Fibroblast of lung (primary cell): Measurements from ENCODE around the gene TLX1. TPM values are rescaled to one million over a fixed set of nuclear protein-coding genes. Genes with fewer than 3 reads are reported as not detected.
A peak's percentile ranks its signal among the peaks of the same experiment; 100 is the strongest.

Source experiments
- DNase-seq, 2 donors: peaks; one replicate each; pipeline versions ENCODE4 v3.0.0 to v3.0.0-alpha.2; 2010; ENCODE audit warnings: low read depth in 2 of 2
- H2AFZ ChIP-seq: 2 replicates; pipeline ENCODE4 v1.5.1; 2012; ENCODE audit warnings: low read length, control low read depth, inconsistent platforms
- H3K27ac ChIP-seq: 2 replicates; pipeline ENCODE4 v1.5.1; 2011; ENCODE audit warnings: low read length, control low read depth; ENCODE audit not compliant: insufficient read depth
- H3K27me3 ChIP-seq: 2 replicates; pipeline ENCODE4 v1.5.1; 2011; ENCODE audit warnings: mild to moderate bottlenecking, low read length; ENCODE audit not compliant: control insufficient read depth, insufficient read depth
- H3K36me3 ChIP-seq: 2 replicates; pipeline ENCODE4 v1.5.1; 2011; ENCODE audit warnings: low read length; ENCODE audit not compliant: control insufficient read depth, insufficient read depth
- H3K4me1 ChIP-seq: 2 replicates; pipeline ENCODE4 v1.5.1; 2011; ENCODE audit warnings: low read length; ENCODE audit not compliant: control insufficient read depth, insufficient read depth; ENCODE audit errors: extremely low read depth
- H3K4me2 ChIP-seq: 2 replicates; pipeline ENCODE4 v1.5.1; 2011; ENCODE audit warnings: low read length, control low read depth; ENCODE audit not compliant: insufficient read depth; ENCODE audit errors: extremely low read depth
- H3K4me3 ChIP-seq, 4 experiments: fragments of 200-600 bp in 1 of 4; sonication (generic) in 1 of 4; replicated peaks in 1 of 4; 2 replicates each; pipeline ENCODE4 v1.5.1; 2011 to 2016; ENCODE audit warnings: low read length in 4 of 4, low read depth in 3 of 4, mild to moderate bottlenecking in 3 of 4, control low read depth in 2 of 4, inconsistent platforms in 1 of 4, mixed read lengths in 1 of 4; ENCODE audit not compliant: insufficient read depth in 1 of 4; ENCODE audit errors: control extremely low read depth in 1 of 4
- H3K79me2 ChIP-seq: 2 replicates; pipeline ENCODE4 v1.5.1; 2012; ENCODE audit warnings: mild to moderate bottlenecking, low read length, inconsistent platforms; ENCODE audit not compliant: control insufficient read depth, insufficient read depth
- H3K9ac ChIP-seq: 2 replicates; pipeline ENCODE4 v1.5.1; 2011; ENCODE audit warnings: mild to moderate bottlenecking, low read length, control low read depth; ENCODE audit not compliant: insufficient read depth
- H3K9me3 ChIP-seq: 2 replicates; pipeline ENCODE4 v1.5.1; 2012; ENCODE audit warnings: low read depth, low read length; ENCODE audit not compliant: control insufficient read depth, insufficient read depth
- H4K20me1 ChIP-seq: 2 replicates; pipeline ENCODE4 v1.5.1; 2011; ENCODE audit warnings: low read length; ENCODE audit not compliant: control insufficient read depth, insufficient read depth; ENCODE audit errors: extremely low read depth
- EZH2 ChIP-seq: IDR thresholded peaks from 2 replicates; pipeline ENCODE4 v1.5.1; 2012; ENCODE audit warnings: low read length, control low read depth, mild to moderate bottlenecking; ENCODE audit errors: missing control alignments
- polyA plus RNA-seq, 2 donors: library from polyadenylated mRNA; depleted of rRNA in 1 of 2; stranded (reverse) in 1 of 2; unstranded in 1 of 2; fragments of >200 nt; gene quantifications; 2 replicates each; pipeline ENCODE4 v1.2.1, GENCODE V29; 2011 to 2012; ENCODE audit warnings: missing spikeins in 1 of 2
- total RNA-seq: library from RNA; depleted of rRNA; stranded (reverse); fragments of >200 nt; gene quantifications from 2 replicates; pipeline ENCODE4 v1.2.1, GENCODE V29; 2014
- TF ChIP-seq, protein P1 (sequence below), 2 donors: IDR thresholded peaks in 1 of 2; conservative IDR thresholded peaks in 1 of 2; 1 replicate in 1 of 2; 2 replicates in 1 of 2; pipeline ENCODE4 v1.5.1; 2011 to 2012; ENCODE audit warnings: low read length in 2 of 2, control low read depth in 1 of 2, inconsistent platforms in 1 of 2, low read depth in 1 of 2, mild to moderate bottlenecking in 1 of 2

Gene TLX1
- total and polyA plus RNA-seq, 2 donors (not counting 1 experiment from before 2014, with no cell fraction given) = not detected

DNA sequence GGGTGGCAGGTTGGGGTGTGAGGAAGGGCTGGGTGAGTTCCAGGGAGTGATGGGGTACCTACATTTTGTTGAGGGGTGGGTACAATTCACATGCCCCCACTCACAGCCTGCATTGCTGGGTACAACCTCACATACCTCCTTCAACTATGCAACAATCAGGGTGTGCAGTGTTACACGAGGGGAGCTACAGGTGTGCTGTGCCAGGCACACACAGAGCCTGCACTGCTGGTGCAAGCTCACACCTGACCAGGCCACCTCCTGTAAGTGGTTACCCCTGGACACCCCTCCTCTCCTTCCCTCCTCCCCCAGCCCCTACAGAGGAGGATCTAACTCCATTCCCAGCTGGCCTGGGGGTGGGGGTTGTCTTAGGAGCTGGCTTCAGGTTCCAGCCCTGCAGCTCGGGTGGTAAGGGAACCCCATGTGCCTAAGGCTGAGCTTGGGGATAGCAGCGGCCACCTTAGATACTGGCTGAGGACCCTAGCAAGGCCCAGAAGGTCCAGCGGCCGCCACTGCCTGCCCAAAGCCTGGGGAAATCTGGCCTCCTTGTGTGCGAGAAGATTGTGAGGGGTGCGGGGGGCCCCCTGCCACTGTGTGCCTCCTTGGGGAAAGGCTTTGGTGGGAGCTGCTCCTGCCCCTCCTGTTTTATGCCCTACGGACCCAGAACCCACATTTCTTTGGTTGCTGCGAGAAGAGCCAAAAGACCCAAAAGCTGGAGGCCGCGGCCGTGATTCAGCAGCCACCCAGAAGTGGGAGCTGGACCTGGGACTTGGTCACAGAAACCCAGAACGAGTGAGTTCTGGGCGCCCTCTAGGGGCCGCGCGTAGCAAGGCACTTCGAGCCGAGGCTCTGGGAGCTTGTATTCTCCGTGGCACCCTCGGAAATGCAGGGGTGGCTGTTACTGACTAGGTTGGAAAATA is 10.8 kb downstream of the TLX1 start:
- no peaks in the 10 kb centered on the region for H3K79me2 ChIP-seq
- no peaks in the 10 kb centered on the region for H3K36me3 ChIP-seq
- peak; percentile 61 to 79 for DNase-seq
- H3K4me1 ChIP-seq = peaks cover 3% of the 10 kb centered on the region
- H3K4me2 ChIP-seq = peak overlapping the region; percentile 59
- H3K9me3 ChIP-seq = no peaks in the 10 kb centered on the region
- TF ChIP-seq EZH2 = no peak
- TF ChIP-seq, protein P1, sequence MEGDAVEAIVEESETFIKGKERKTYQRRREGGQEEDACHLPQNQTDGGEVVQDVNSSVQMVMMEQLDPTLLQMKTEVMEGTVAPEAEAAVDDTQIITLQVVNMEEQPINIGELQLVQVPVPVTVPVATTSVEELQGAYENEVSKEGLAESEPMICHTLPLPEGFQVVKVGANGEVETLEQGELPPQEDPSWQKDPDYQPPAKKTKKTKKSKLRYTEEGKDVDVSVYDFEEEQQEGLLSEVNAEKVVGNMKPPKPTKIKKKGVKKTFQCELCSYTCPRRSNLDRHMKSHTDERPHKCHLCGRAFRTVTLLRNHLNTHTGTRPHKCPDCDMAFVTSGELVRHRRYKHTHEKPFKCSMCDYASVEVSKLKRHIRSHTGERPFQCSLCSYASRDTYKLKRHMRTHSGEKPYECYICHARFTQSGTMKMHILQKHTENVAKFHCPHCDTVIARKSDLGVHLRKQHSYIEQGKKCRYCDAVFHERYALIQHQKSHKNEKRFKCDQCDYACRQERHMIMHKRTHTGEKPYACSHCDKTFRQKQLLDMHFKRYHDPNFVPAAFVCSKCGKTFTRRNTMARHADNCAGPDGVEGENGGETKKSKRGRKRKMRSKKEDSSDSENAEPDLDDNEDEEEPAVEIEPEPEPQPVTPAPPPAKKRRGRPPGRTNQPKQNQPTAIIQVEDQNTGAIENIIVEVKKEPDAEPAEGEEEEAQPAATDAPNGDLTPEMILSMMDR (conservative IDR thresholded peaks at IDR 0.05 in 1 of 2, IDR thresholded peaks at IDR 0.05 in 1 of 2; ENCODE audit: low read depth in 1 of 2, low read length in 2 of 2) = peak; percentile 97 to 98
- H2AFZ ChIP-seq = no peak overlapping the region
- peaks cover 78% of the 10 kb centered on the region for H3K27me3 ChIP-seq
- no peak overlapping the region for H3K4me3 ChIP-seq
- no peak overlapping the region for H3K9ac ChIP-seq
- H4K20me1 ChIP-seq = no peaks in the 10 kb centered on the region
- H3K27ac ChIP-seq = no peak overlapping the region

GRCh38 chr10:101142533-101143344 is 11.6 kb downstream of the TLX1 start:
- no peak for TF ChIP-seq EZH2
- TF ChIP-seq, protein P1 (conservative IDR thresholded peaks at IDR 0.05 in 1 of 2, IDR thresholded peaks at IDR 0.05 in 1 of 2; ENCODE audit: low read depth in 1 of 2, low read length in 2 of 2) = no peak
- no peaks in the 10 kb centered on the region for H3K79me2 ChIP-seq
- H3K27ac ChIP-seq = no peak overlapping the region
- no peaks in the 10 kb centered on the region for H3K9me3 ChIP-seq
- no peaks in the 10 kb centered on the region for H4K20me1 ChIP-seq
- H3K4me1 ChIP-seq = peaks cover 3% of the 10 kb centered on the region
- H3K4me2 ChIP-seq = peak overlapping the region; percentile 59
- H3K27me3 ChIP-seq = peaks cover 79% of the 10 kb centered on the region
- no peak for DNase-seq
- no peak overlapping the region for H3K4me3 ChIP-seq
- no peaks in the 10 kb centered on the region for H3K36me3 ChIP-seq
- no peak overlapping the region for H3K9ac ChIP-seq
- H2AFZ ChIP-seq = no peak overlapping the region

- Histone ChIP-seq H3K79me2 (no peaks in the 10 kb centered on the region), H3K4me3 (no peak overlapping the region), H3K4me2 (no peak overlapping the region), H4K20me1 (no peaks in the 10 kb centered on the region), H3K27me3 (peaks cover 81% of the 10 kb centered on the region), H3K9ac (no peak overlapping the region), H3K27ac (no peak overlapping the region), H3K36me3 (no peaks in the 10 kb centered on the region), H3K4me1 (peaks cover 3% of the 10 kb centered on the region), H3K9me3 (no peaks in the 10 kb centered on the region), H2AFZ (no peak overlapping the region)
- TF ChIP-seq EZH2 = no peak
- TF ChIP-seq, protein P1 (conservative IDR thresholded peaks at IDR 0.05 in 1 of 2, IDR thresholded peaks at IDR 0.05 in 1 of 2; ENCODE audit: low read depth in 1 of 2, low read length in 2 of 2) = no peak
- DNase-seq = no peak
Measured at GRCh38 chr10:101143345-101143630, 12.2 kb downstream of the TLX1 start.
